Midbrain (tissue), 1 donor: ENCODE measurements around the gene DCHS1.

Experiments
- DNase-seq: peaks from one replicate; lab custom pipeline; 2025; lab: John Stamatoyannopoulos, UW

Gene DCHS1

DNA sequence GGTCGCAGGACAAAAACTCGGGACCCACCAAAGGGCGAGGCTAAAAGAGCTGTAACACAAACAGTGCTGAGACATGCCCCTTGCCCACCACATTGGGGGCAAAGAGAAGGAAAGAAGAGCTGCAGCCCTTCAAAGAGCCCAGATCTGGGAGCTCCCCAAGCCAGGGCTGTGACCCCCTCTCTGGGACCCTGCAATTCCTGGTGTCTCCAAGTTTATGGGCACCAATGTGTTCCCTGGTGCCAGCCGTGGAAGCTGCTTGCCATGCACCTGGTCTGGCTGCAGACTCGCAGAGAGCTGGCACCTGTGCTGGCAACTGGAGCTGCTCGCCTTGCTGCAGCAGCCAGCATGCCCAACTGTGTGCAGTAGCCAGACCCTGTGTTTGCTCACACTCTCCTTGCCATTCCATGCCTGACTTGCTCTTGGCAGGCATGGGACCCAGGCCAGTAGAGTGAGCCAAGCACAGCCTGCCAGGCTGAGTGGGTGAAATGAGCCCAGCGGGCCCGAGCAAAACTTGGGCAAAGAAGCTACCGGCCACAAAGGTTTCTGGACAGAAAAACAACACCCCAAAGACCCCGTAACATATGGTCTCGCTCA lies 68.2 kb downstream of the DCHS1 start:
- peak; percentile 27 for DNase-seq

GRCh38 chr11:6586434-6587359 lies 68.9 kb downstream of the DCHS1 start:
- DNase-seq: no peak

DNA sequence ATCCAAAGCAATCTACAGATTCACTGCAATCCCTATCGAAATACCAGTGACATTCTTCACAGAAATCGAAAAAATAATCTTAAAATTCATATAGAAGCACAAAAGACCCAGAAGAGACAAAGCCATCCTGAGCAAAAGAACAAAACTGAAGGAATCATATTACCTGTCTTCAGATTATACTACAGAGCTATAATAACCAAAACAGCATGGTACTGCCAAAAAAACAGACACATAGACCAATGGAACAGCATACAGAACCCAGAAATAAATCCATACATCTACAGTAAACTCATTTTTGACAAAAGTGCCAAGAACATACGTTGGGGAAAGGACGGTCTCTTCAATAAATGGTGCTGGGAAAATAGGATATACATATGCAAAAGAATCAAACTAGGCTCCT lies 71.1 kb downstream of the DCHS1 start:
- no peak for DNase-seq

DNA sequence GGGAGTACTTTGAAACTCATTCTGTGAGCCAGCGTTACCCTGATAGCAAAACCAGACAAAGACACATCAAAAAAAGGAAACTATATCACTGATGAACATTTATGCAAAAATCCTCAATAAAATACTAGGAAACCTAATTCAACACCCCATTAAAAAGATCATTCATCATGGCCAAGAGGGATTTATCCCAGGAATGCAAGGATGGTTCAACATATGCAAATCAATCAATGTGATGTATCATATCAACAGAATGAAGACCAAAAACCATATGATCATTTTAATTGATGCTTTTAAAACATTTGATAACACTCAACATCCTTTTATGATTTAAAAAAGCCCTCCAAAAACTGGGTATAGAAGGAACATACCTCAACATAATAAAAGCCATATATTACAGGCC lies 72.0 kb downstream of the DCHS1 start:
- DNase-seq: no peak

DNA sequence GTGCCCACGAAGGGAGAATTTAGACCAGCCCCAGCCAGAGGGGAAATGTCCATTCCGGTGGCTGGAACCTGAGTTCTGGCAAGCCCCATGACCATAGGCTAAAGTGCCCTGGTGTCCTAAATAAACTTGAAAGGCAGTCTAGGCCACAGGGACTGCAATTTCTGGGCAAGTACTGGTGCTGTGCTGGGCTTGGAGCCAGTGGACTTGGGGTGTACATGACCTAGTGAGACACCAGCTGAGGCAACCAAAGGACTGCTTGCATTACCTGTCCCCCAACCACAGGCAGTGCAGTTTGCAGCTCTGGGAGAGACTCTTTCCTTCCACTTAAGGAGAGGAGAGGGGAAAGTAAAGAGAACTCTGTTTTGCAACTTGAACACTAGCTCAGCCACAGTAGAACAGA lies 75.9 kb downstream of the DCHS1 start:
- DNase-seq: no peak

GRCh38 chr11:6578134-6578533 lies 77.5 kb downstream of the DCHS1 start:
- DNase-seq: no peak

DNA sequence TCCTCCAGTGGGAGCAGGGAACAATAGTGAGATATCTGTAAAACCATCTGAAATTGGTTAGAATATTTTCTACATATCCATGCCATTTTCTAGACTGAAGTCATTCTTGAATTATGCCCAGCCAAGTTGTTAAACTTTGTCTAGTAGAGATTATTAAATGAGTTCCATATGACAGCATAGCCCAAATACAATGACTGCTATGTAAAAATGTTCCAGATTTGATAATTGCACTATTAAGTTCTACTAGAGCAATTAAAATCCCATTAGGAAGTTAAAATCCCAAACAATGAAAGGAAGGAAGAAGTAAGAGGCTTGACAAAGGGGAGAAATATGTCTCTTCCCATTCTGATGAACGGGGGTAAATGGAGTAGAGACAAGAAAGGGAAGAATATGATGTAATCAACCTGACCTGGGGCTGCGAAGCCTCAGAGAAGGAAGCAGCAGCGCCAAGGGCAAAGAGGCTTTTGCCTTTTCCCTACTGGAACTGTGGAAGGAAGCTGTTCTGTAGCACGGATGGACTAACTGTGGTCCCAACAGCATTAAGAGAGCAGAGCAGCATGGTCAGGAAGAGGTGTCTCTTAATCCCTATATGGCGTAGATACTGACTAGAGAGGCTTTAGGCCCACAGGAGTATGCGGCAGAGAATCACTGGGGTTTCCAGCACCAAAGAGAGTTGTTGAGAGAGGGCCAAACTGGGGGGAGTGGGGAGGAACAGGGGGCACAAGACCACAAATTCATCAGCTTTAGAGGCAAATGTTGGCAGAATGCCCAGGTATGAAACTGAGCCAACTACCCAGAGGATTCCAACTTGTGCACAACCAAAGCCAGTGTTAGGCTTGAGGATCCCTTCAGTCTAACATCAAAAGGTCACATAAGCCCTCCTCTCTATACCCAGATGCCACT lies 78.9 kb downstream of the DCHS1 start:
- peak; percentile 92 for DNase-seq

DNA sequence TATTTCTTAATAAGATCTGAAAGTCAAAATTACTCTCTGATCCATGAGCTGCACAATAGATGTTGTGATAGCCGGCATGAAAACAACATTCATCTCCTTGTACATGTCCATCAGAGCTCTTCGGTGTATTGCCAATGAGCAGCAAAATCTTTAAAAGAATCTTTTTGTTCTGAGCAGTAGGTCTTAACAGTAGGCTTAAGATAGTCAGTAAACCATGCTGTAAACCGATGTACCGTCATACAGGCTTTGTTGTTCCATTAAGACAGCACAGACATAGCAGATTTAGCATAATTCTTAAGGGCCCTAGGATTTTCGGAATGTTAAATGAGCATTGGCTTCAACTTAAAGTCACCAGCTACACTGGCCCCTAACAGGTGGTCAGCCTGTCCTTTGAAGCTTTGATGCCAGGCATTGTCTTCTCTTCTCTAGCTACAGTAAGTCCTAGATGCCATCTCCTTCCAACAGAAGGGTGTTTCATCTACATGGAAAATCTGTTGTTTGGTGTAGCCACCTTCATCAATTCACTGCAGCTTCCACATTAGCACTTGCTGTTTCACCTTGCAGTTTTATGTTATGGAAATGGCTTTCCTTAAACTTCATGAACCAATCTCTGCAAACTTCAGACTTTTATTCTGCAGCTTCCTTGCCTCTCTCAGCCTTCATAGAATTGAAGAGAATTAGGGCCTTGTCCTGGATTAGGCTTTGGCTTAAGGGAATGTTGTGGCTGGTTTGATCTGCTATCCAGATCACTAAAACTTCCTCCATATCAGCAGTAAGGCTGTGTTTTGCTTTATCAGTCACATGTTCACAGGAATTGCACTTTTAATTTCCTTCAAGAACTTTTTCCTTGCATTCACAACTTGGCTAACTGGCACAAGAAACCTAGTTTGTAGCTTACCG lies 80.5 kb downstream of the DCHS1 start:
- peak; percentile 25 for DNase-seq

- peak; percentile 13 for DNase-seq
Measured at GRCh38 chr11:6572215-6572614, 83.4 kb downstream of the DCHS1 start.

DNA sequence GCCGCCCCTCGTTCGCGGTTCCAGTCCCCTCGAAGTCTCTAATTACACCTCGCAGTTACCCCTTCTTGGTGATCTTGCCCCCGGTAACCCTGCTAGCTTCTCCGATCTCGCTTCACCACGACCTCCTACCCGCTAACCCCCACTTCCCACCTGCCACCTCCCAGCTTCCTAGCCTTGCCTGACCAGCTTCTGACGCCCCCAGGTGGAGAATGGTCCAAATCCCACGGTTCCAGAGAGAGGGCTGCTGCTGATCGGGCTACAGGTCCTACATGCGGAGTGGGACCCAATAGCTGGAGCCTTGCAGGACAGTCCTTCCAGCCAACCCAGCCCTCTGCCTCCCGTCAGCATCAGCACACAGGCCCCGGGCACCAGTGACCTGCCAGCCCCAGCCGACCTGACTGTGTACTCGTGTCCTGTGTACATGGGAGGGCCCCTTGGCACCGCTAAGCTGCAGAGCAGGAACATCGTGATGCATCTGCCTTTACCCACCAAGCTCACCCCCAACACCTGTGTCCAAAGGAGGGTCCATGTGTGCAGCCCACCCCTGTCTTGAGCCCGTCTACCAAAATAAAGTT lies 84.1 kb downstream of the DCHS1 start:
- no peak for DNase-seq
